Endothelial cell of umbilical vein (primary cell): ENCODE data around the gene ITPR2. TPM values are rescaled to one million over a fixed set of nuclear protein-coding genes. Genes with fewer than 3 reads are reported as not detected.

Experiments
- BruUV-seq: library from RNA; stranded (reverse); fragments of 400-500 nt; replicated peaks from 2 replicates; lab custom pipeline; 2021; lab: Mats Ljungman, UMichigan
- CTCF ChIA-PET: fragments of 300-600, 350-600 bp; sonication (Branson Sonifier 250); formaldehyde crosslinking; loops from one replicate; lab custom pipeline; 2021; ENCODE audit warnings: antibody characterized with exemption, inconsistent platforms; lab: Charles Lee
- POLR2A ChIA-PET: fragments of 300-600, 350-600 bp; sonication (Branson Sonifier 250); formaldehyde crosslinking; loops from one replicate; lab custom pipeline; 2021; ENCODE audit warnings: antibody characterized with exemption, inconsistent platforms; lab: Charles Lee
- DNase-seq: peaks from one replicate; pipeline ENCODE4 v3.0.0-alpha.2; 2011; ENCODE audit warnings: low read depth, low spot score
- FAIRE-seq: peaks from 2 replicates; lab custom pipeline; 2011; peaks lifted over from hg19 to GRCh38; lab: Jason Lieb, UNC
- H2AFZ ChIP-seq: 2 replicates; pipeline ENCODE4 v1.6.0; 2012; ENCODE audit warnings: low read depth, low read length, control low read depth, inconsistent platforms
- H3K27ac ChIP-seq: 2 replicates; pipeline ENCODE4 v1.5.1; 2011; ENCODE audit warnings: low read depth, mild to moderate bottlenecking, control low read depth, low read length, moderate library complexity; ENCODE audit not compliant: insufficient read depth
- H3K27me3 ChIP-seq, 2 experiments: 2 replicates each; pipeline versions ENCODE4 v1.6.0 to v1.6.1; 2011; ENCODE audit warnings: low read length in 2 of 2, mixed read lengths in 1 of 2; ENCODE audit not compliant: control insufficient read depth in 2 of 2, insufficient read depth in 2 of 2
- H3K36me3 ChIP-seq, 2 experiments: 2 replicates in 1 of 2; 3 replicates in 1 of 2; pipeline ENCODE4 v1.5.1; 2011; ENCODE audit warnings: low read length in 2 of 2, mild to moderate bottlenecking in 1 of 2, moderate library complexity in 1 of 2; ENCODE audit not compliant: control insufficient read depth in 2 of 2, insufficient read depth in 2 of 2; ENCODE audit errors: extremely low read depth in 1 of 2
- H3K4me1 ChIP-seq: 3 replicates; pipeline ENCODE4 v1.5.1; 2011; ENCODE audit warnings: mild to moderate bottlenecking, low read length; ENCODE audit not compliant: control insufficient read depth, insufficient read depth; ENCODE audit errors: extremely low read depth
- H3K4me2 ChIP-seq: 2 replicates; pipeline ENCODE4 v1.6.1; 2011; ENCODE audit warnings: low read length, control low read depth, mixed read lengths; ENCODE audit not compliant: insufficient read depth
- H3K4me3 ChIP-seq, 3 experiments: fragments of 200-600 bp in 1 of 3; sonication (generic), shearing (Covaris generic) in 1 of 3; replicated peaks in 1 of 3; 2 replicates each; pipeline ENCODE4 v1.5.1; 2011 to 2016; ENCODE audit warnings: control low read depth in 3 of 3, low read length in 3 of 3, mild to moderate bottlenecking in 2 of 3, inconsistent platforms in 1 of 3, low read depth in 1 of 3, moderate library complexity in 1 of 3; ENCODE audit not compliant: insufficient read depth in 1 of 3
- H3K79me2 ChIP-seq: 2 replicates; pipeline ENCODE4 v1.6.0; 2012; ENCODE audit warnings: low read length, inconsistent platforms; ENCODE audit not compliant: control insufficient read depth, insufficient read depth
- H3K9ac ChIP-seq: replicated peaks from 2 replicates; pipeline ENCODE3; 2011; ENCODE audit warnings: low read length, control low read depth; ENCODE audit not compliant: insufficient read depth; ENCODE audit errors: extremely low read depth
- H3K9me1 ChIP-seq: replicated peaks from 3 replicates; pipeline ENCODE4 v1.6.0; 2011; ENCODE audit warnings: mild to moderate bottlenecking, low read length; ENCODE audit not compliant: control insufficient read depth, insufficient read depth; ENCODE audit errors: extremely low read depth
- H3K9me3 ChIP-seq: replicated peaks from 2 replicates; pipeline ENCODE4 v1.5.1; 2012; ENCODE audit warnings: low read length, inconsistent platforms; ENCODE audit not compliant: control insufficient read depth, insufficient read depth
- H4K20me1 ChIP-seq: replicated peaks from 2 replicates; pipeline ENCODE3; 2011; ENCODE audit warnings: mild to moderate bottlenecking, low read length; ENCODE audit not compliant: control insufficient read depth, insufficient read depth; ENCODE audit errors: extremely low read depth
- EZH2 ChIP-seq: IDR thresholded peaks from 2 replicates; pipeline ENCODE4 v1.6.1; 2012; ENCODE audit warnings: borderline replicate concordance, low read depth, mild to moderate bottlenecking, moderate library complexity, low read length, inconsistent platforms; ENCODE audit not compliant: severe bottlenecking
- FOS ChIP-seq: IDR thresholded peaks from 2 replicates; pipeline ENCODE4 v1.6.1; 2011; ENCODE audit warnings: mild to moderate bottlenecking, low read length, moderate library complexity, borderline replicate concordance; ENCODE audit not compliant: insufficient read depth
- GATA2 ChIP-seq: IDR thresholded peaks from 2 replicates; pipeline ENCODE4 v1.7.0; 2011; ENCODE audit warnings: low read depth, mild to moderate bottlenecking, moderate library complexity, mixed read lengths, low read length; ENCODE audit not compliant: insufficient read length, insufficient read depth
- JUN ChIP-seq: IDR thresholded peaks from 2 replicates; pipeline ENCODE4 v1.6.1; 2011; ENCODE audit warnings: borderline replicate concordance, low read depth; ENCODE audit not compliant: insufficient read length, insufficient read depth
- MYC ChIP-seq: IDR thresholded peaks from one replicate; pipeline ENCODE4 v1.6.1; 2011; ENCODE audit warnings: mild to moderate bottlenecking, low read depth, low read length
- POLR2A ChIP-seq: IDR thresholded peaks from 2 replicates; pipeline ENCODE4 v1.6.1; 2012; ENCODE audit warnings: low read depth, mild to moderate bottlenecking, control low read depth, low read length
- POLR2AphosphoS5 ChIP-seq: IDR thresholded peaks from 2 replicates; pipeline ENCODE4 v1.6.1; 2012; ENCODE audit warnings: low read depth, mild to moderate bottlenecking, control low read depth, low read length, moderate library complexity; ENCODE audit not compliant: insufficient read depth
- dilution Hi-C: fragments of 300-500 bp; cut with MboI; formaldehyde crosslinking; loops from one replicate; pipeline ENCODE4 v1.15.0; 2019; ENCODE audit warnings: low sequenced_read_pairs; ENCODE audit not compliant: extremely low pct_ligation_motif_present
- intact Hi-C: fragments of 100-400 bp; cut with micrococcal nuclease; formaldehyde crosslinking; loops from one replicate; pipeline ENCODE4 v1.10.0; 2022
- polyA plus RNA-seq, 4 experiments: library from polyadenylated mRNA; depleted of rRNA in 3 of 4; stranded (reverse) in 3 of 4; unstranded in 1 of 4; fragments of >200 nt; gene quantifications; 2 replicates each; pipeline versions ENCODE4 v1.2.1 to v1.2.3, GENCODE V29; 2011 to 2012; ENCODE audit warnings: missing spikeins in 1 of 4
- total RNA-seq: library from RNA; stranded (reverse); gene quantifications from 2 replicates; pipeline ENCODE4 v1.2.3, GENCODE V29; 2021
- TF ChIP-seq, protein P1 (sequence below), 2 donors: IDR thresholded peaks; 1 replicate in 1 of 2; 2 replicates in 1 of 2; pipeline ENCODE4 v1.5.1; 2011; ENCODE audit warnings: low read length in 2 of 2, mild to moderate bottlenecking in 2 of 2, moderate library complexity in 2 of 2, control low read depth in 1 of 2, inconsistent platforms in 1 of 2, low read depth in 1 of 2; ENCODE audit not compliant: insufficient read depth in 1 of 2; ENCODE audit errors: extremely low read depth in 1 of 2
- TF ChIP-seq, protein P2 (sequence below): IDR thresholded peaks from 2 replicates; pipeline ENCODE4 v1.6.1; 2011; ENCODE audit not compliant: insufficient read depth, insufficient read length

ITPR2 gene
- total and polyA plus RNA-seq, 2 donors (not counting 3 experiments of a cell fraction or from before 2014, with no cell fraction given): 16.2 to 86.8 TPM

DNA sequence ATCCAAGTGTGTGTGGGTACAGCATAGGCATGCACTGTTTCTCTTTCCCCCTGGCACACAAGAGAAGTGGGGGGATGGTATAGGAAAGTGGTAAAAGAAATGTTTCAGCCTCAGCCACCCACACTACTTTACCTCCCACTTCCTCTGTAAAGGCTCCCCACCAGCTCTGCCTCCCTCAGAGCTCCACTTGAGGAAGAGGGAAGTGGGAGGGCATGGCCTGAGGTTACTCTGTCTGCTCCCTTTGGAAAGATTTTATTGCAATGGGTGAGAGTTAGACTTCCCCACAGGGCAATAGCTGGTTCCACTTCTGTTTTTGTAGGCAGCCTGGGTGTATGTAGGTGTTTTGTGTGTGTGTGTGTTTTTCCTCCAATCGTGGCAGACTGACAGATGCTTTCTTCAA lies 492.3 kb downstream of the ITPR2 start:
- TF ChIP-seq GATA2: no peak
- no peak for TF ChIP-seq FOS
- TF ChIP-seq POLR2A: no peak
- no peak for TF ChIP-seq EZH2
- no peak for TF ChIP-seq MYC
- TF ChIP-seq, protein P1, sequence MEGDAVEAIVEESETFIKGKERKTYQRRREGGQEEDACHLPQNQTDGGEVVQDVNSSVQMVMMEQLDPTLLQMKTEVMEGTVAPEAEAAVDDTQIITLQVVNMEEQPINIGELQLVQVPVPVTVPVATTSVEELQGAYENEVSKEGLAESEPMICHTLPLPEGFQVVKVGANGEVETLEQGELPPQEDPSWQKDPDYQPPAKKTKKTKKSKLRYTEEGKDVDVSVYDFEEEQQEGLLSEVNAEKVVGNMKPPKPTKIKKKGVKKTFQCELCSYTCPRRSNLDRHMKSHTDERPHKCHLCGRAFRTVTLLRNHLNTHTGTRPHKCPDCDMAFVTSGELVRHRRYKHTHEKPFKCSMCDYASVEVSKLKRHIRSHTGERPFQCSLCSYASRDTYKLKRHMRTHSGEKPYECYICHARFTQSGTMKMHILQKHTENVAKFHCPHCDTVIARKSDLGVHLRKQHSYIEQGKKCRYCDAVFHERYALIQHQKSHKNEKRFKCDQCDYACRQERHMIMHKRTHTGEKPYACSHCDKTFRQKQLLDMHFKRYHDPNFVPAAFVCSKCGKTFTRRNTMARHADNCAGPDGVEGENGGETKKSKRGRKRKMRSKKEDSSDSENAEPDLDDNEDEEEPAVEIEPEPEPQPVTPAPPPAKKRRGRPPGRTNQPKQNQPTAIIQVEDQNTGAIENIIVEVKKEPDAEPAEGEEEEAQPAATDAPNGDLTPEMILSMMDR (IDR thresholded peaks at IDR 0.05; ENCODE audit: extremely low read depth in 1 of 2, insufficient read depth in 1 of 2, low read depth in 1 of 2, low read length in 2 of 2): no peak
- TF ChIP-seq, protein P2, sequence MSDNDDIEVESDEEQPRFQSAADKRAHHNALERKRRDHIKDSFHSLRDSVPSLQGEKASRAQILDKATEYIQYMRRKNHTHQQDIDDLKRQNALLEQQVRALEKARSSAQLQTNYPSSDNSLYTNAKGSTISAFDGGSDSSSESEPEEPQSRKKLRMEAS: no peak
- no peak for TF ChIP-seq JUN
- TF ChIP-seq POLR2AphosphoS5: no peak
- dilution Hi-C loops: no loop called here
- no peak overlapping the region for H3K27ac ChIP-seq
- no peaks in the 10 kb centered on the region for H3K27me3 ChIP-seq
- no peak overlapping the region for H3K4me2 ChIP-seq
- H2AFZ ChIP-seq: no peak overlapping the region
- no peak for FAIRE-seq
- H3K9me3 ChIP-seq: no peaks in the 10 kb centered on the region
- DNase-seq: no peak
- H3K4me3 ChIP-seq: no peak overlapping the region
- H3K36me3 ChIP-seq: peaks cover 0 to 6% of the 10 kb centered on the region in 2 experiments
- ChIA-PET POLR2A (no interaction called here), CTCF (interaction anchor here (0.9 to 1.0 kb wide), 3 partner anchors 10 to 222 kb away, joined by 3 to 4 read pairs (median 3); no protein-coding TSS in a partner anchor)
- no peaks in the 10 kb centered on the region for H3K9me1 ChIP-seq
- H4K20me1 ChIP-seq: no peaks in the 10 kb centered on the region
- no TSS peak for BruUV-seq
- no peak overlapping the region for H3K9ac ChIP-seq
- intact Hi-C loops: no loop called here
- H3K79me2 ChIP-seq: no peaks in the 10 kb centered on the region
- H3K4me1 ChIP-seq: peaks cover 4% of the 10 kb centered on the region
